Kidney (tissue), 14 donors: ENCODE results near the gene PIP5K1C. TPM values are rescaled to one million over a fixed set of nuclear protein-coding genes. Genes with fewer than 3 reads are reported as not detected.

Source experiments
- DNase-seq, 5 donors: peaks; one replicate each; pipeline ENCODE4 v3.0.0-alpha.2; 2013 to 2020
- FAIRE-seq: peaks from 2 replicates; lab custom pipeline; 2012; peaks lifted over from hg19 to GRCh38; lab: Jason Lieb, UNC
- H3K27ac ChIP-seq, 2 donors: one replicate each; pipeline ENCODE4 v1.7.0; 2013; ENCODE audit warnings: low read depth in 2 of 2, low read length in 2 of 2, inconsistent platforms in 1 of 2
- H3K27me3 ChIP-seq: one replicate; pipeline ENCODE4 v1.7.1; 2013; ENCODE audit warnings: low read length, inconsistent platforms; ENCODE audit not compliant: control insufficient read depth, insufficient read depth
- H3K36me3 ChIP-seq, 3 donors: one replicate each; pipeline versions ENCODE4 v1.7.0 to v1.7.1; 2013; ENCODE audit warnings: low read length in 3 of 3, control low read depth in 1 of 3, inconsistent platforms in 1 of 3; ENCODE audit not compliant: insufficient read depth in 3 of 3, control insufficient read depth in 2 of 3
- H3K4me1 ChIP-seq, 3 donors: one replicate each; pipeline versions ENCODE4 v1.7.0 to v1.7.1; 2013; ENCODE audit warnings: low read length in 3 of 3, inconsistent platforms in 1 of 3, low read depth in 1 of 3; ENCODE audit not compliant: control insufficient read depth in 2 of 3, insufficient read depth in 2 of 3
- H3K4me3 ChIP-seq, 3 donors: one replicate each; pipeline versions ENCODE4 v1.7.0 to v1.8.1; 2013; ENCODE audit warnings: low read length in 3 of 3, control low read depth in 1 of 3, inconsistent platforms in 1 of 3
- H3K9ac ChIP-seq, 3 donors: one replicate each; pipeline versions ENCODE4 v1.7.0 to v1.7.1; 2013; ENCODE audit warnings: low read length in 3 of 3, control low read depth in 1 of 3, inconsistent platforms in 1 of 3
- H3K9me3 ChIP-seq, 3 donors: one replicate each; pipeline versions ENCODE4 v1.7.0 to v1.7.1; 2013; ENCODE audit warnings: low read length in 3 of 3, control low read depth in 1 of 3, inconsistent platforms in 1 of 3; ENCODE audit not compliant: control insufficient read depth in 2 of 3, insufficient read depth in 1 of 3
- CTCF ChIP-seq: IDR thresholded peaks from 3 replicates; pipeline ENCODE4 v1.5.1; 2012; ENCODE audit warnings: mild to moderate bottlenecking, moderate library complexity, borderline replicate concordance; ENCODE audit not compliant: insufficient read depth; ENCODE audit errors: extremely low read depth
- intact Hi-C: fragments of 100-400 bp; cut with DNase I; formaldehyde crosslinking; loops from one replicate; pipeline ENCODE4 v1.11.1; 2022
- polyA plus RNA-seq: library from polyadenylated mRNA; stranded (reverse); fragments of 350-450 nt; fragmentation: Illumina TruSeq; extraction: RNeasy Lipid Tissue Mini Kit (QIAGEN cat#74804); gene quantifications from one replicate; pipeline ENCODE4 v1.2.3, GENCODE V29; 2014; ENCODE audit warnings: low read depth, low replicate concordance; ENCODE audit not compliant: insufficient read depth
- total RNA-seq: library from RNA; stranded (reverse); fragmentation: NEBNext Ultra II Directional; extraction: Animal tissue kit (Norgen Biotek cat#: 25700); gene quantifications from one replicate; pipeline ENCODE4 v1.2.1, GENCODE V29; 2021
- donor health status: control.
- donor health status: control.
- donor health status: control.
- donor health status: control.
- donor health status: control.
- donor health status: DM: yes; HTN: yes; CAD: no.
- donor health status: Normal renal cell carcinoma (clear cell type).

The PIP5K1C gene
- total and polyA plus RNA-seq, 2 donors from 2014 or later = 11.2 to 35.6 TPM

- DNase-seq = no peak
- FAIRE-seq = no peak
- no peak for TF ChIP-seq CTCF
Observed at GRCh38 chr19:3696660-3696995, 3.6 kb downstream of the PIP5K1C start.

DNA sequence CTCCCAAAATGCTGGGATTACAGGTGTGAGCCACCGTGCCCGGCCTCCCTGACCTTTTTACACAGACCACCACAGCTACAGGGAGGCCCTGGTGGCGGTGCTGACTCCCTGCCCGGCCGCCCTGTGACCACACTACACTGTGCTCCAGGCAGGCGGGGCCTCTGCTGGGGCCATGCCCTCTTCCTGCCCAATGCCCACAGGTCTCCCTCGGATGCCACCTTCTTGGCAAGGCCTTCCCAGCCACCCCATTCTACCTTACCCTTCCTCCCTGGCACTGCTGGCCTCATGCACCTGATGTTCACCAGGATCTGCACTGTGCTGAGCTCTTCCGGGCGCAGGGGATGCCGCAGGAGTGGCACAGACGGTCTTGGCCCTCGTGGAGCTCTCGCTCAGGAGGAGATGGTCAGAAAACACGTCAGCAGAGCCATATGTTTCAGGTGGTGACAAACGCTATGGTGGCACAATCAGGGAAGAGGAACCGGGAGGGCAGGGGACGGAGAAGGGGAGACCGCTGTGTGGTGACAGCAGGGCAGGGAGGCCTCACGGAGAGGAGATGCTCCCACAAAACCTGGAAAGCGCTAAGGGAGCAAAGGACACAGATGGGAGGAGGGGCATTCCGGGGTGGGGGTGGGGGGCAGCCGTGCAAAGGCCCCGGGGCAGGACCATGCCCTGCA, 4.1 kb downstream of the PIP5K1C start:
- Histone ChIP-seq H3K27ac (no peak overlapping the region), H3K9ac (no peak overlapping the region), H3K27me3 (no peaks in the 10 kb centered on the region), H3K4me1 (peaks cover 0 to 12% (median 6%) of the 10 kb centered on the region in 3 donors), H3K36me3 (no peaks in the 10 kb centered on the region), H3K4me3 (no peak overlapping the region), H3K9me3 (no peaks in the 10 kb centered on the region)
- TF ChIP-seq CTCF = no peak
- FAIRE-seq (no peak), DNase-seq (no peak)
- intact Hi-C loops = no loop called here

More at GRCh38 chr19:3696660-3696995, 3.6 kb downstream of the PIP5K1C start:
- no peak overlapping the region for H3K9ac ChIP-seq
- peaks cover 0 to 12% (median 6%) of the 10 kb centered on the region in 3 donors for H3K4me1 ChIP-seq
- H3K4me3 ChIP-seq = no peak overlapping the region
- H3K36me3 ChIP-seq = no peaks in the 10 kb centered on the region
- H3K9me3 ChIP-seq = no peaks in the 10 kb centered on the region
- intact Hi-C loops = no loop called here
- no peaks in the 10 kb centered on the region for H3K27me3 ChIP-seq
- H3K27ac ChIP-seq = no peak overlapping the region

DNA sequence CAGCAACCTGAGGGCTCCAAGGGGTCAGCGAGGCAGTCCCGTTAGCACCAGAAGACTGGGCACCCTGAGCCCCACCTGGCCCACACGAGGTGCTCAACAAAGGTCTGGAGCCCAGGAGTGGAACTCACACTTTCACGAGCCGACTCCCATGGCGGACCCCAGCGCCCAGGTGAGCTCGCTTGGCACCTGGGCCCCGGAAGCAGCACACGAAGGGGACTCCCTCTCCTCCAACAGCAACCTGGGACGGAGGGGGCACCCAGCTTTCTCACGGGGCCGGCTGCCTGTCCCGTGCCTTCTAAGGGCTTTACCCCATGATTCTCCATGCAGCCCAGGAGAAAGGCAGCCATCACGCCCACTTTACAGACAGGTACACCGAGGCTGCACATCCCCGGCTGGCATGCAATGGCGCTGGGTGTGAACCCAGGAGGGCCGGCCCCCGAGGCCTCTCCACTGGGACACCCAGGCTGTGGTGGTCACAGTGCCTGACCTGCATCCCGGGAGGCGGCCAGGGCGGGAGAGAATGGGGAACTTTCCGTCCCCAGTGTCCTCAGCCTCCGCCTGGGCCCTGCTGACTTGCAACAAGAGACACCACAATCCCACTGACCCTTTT, 5.0 kb downstream of the PIP5K1C start:
- intact Hi-C loops = no loop called here
- Histone ChIP-seq H3K9me3 (no peaks in the 10 kb centered on the region), H3K4me3 (no peak overlapping the region), H3K27me3 (no peaks in the 10 kb centered on the region), H3K36me3 (no peaks in the 10 kb centered on the region), H3K4me1 (peaks cover 0 to 9% (median 6%) of the 10 kb centered on the region in 3 donors), H3K9ac (no peak overlapping the region), H3K27ac (no peak overlapping the region)
- TF ChIP-seq CTCF = no peak
- FAIRE-seq = no peak
- DNase-seq = no peak
